ENCODE data around the gene FLRT2. TPM values are rescaled to one million over a fixed set of nuclear protein-coding genes. Genes with fewer than 3 reads are reported as not detected.
A peak's percentile ranks its signal among the peaks of the same experiment; 100 is the strongest.

The FLRT2 gene
- total and polyA plus RNA-seq, 2 experiments from 2014 or later, result 40.0 to 94.1 TPM

DNA sequence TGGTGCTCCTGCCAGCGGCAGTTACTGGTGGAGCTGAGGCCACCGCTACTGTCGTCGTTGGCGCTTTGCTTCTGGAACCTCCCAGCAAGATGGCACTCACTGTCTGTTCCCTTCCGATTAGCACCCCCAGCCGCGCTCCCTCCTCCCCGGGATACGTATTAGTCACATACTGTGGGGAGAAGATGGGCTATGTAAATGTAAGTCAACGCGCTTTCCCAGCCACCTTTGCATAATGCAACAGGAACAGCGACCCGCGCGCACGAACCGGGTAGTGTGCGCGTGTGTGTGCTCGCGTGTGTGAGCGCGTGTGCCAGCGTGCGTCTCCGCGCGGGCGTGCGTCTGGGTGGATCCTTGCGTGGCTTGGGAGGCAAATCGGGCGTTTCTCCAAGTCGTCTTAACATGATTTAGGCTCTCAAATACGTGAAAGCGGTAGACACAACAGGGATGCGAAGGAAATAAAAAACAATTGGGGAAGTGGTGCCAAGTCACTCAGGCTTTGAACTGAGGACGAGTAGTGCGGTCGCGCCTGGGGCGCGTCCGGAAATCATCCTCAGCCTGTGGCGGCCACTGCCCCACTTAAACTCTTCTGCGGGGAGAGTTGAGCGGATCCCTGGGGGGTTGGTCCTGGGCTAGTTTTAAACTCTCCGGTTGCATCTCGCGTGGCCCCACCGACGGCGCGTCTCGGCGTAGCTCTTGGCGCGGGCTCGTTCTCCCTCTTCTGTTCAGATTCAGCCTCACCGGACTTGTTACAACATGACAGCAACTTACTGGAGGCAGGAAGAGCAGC, 1.8 kb downstream of the FLRT2 start:
- H3K27me3 ChIP-seq (replicated peaks; ENCODE audit: insufficient read depth), result no peaks in the 10 kb centered on the region
- no peaks in the 10 kb centered on the region for H3K9me3 ChIP-seq (ENCODE audit: low read depth)
- WGBS, 2 experiments (ENCODE audit: low coverage in 1 of 2, low lambda C conversion rate in 2 of 2, missing lambda C conversion rate in 2 of 2), result 1 to 2% methylated on average over 58 to 61 of the region's 61 CpGs
- H2AFZ ChIP-seq, result peak overlapping the region; percentile 97
- in situ Hi-C loops (cut with MboI), result loop anchor here (25.0 kb wide), 1 partner anchor 1619 kb away; no protein-coding TSS in a partner anchor
- peak overlapping the region; percentile 99 for H3K4me2 ChIP-seq (ENCODE audit: unreplicated experiment)
- peak; percentile 94 for DNase-seq
- peak overlapping the region; percentile 92 for H3K9ac ChIP-seq
- peaks cover 67% of the 10 kb centered on the region for H3K79me2 ChIP-seq (ENCODE audit: insufficient read depth)
- peak overlapping the region; percentile 87 for H3K27ac ChIP-seq
- no peaks in the 10 kb centered on the region for H3K9me2 ChIP-seq (ENCODE audit: insufficient read depth)
- H3K4me1 ChIP-seq (ENCODE audit: insufficient read depth), result peaks cover 22% of the 10 kb centered on the region
- H4K20me1 ChIP-seq (ENCODE audit: insufficient read depth), result no peaks in the 10 kb centered on the region; the same call in 1 of the 2 replicates
- TF ChIP-seq EZH2 (IDR thresholded peaks at IDR 0.05; ENCODE audit: insufficient read depth, poor library complexity, severe bottlenecking) (no peak), EZH2phosphoT487 (IDR thresholded peaks at IDR 0.05; ENCODE audit: insufficient read depth, low read depth) (0 out of 2 replicates have a peak, but pooled peaks have one; percentile 23)
- peak overlapping the region; percentile 96 for H3K4me3 ChIP-seq
- H3K36me3 ChIP-seq (ENCODE audit: low read depth), result no peaks in the 10 kb centered on the region
- H3F3A ChIP-seq (ENCODE audit: insufficient read depth), result peaks cover 66% of the 10 kb centered on the region

- H3K79me2 ChIP-seq (ENCODE audit: insufficient read depth), result peaks cover 75% of the 10 kb centered on the region
- H3K27me3 ChIP-seq (replicated peaks; ENCODE audit: insufficient read depth), result no peaks in the 10 kb centered on the region
- H3K9ac ChIP-seq, result peak overlapping the region; percentile 92
- H3K4me3 ChIP-seq, result peak overlapping the region; percentile 96
- no peaks in the 10 kb centered on the region for H3K9me3 ChIP-seq (ENCODE audit: low read depth)
- H3K27ac ChIP-seq, result peak overlapping the region; percentile 87
- H3K36me3 ChIP-seq (ENCODE audit: low read depth), result no peaks in the 10 kb centered on the region
- H3K4me1 ChIP-seq (ENCODE audit: insufficient read depth), result peaks cover 22% of the 10 kb centered on the region
- no peak for DNase-seq
- TF ChIP-seq EZH2phosphoT487 (IDR thresholded peaks at IDR 0.05; ENCODE audit: insufficient read depth, low read depth) (no peak), EZH2 (IDR thresholded peaks at IDR 0.05; ENCODE audit: insufficient read depth, poor library complexity, severe bottlenecking) (no peak)
- H2AFZ ChIP-seq, result peak overlapping the region; percentile 97
- WGBS, 2 experiments (ENCODE audit: low coverage in 1 of 2, low lambda C conversion rate in 2 of 2, missing lambda C conversion rate in 2 of 2), result 1% methylated on average over 12 of the region's 12 CpGs
- peak overlapping the region; percentile 99 for H3K4me2 ChIP-seq (ENCODE audit: unreplicated experiment)
- H4K20me1 ChIP-seq (ENCODE audit: insufficient read depth), result no peaks in the 10 kb centered on the region; the same call in 1 of the 2 replicates
- no peaks in the 10 kb centered on the region for H3K9me2 ChIP-seq (ENCODE audit: insufficient read depth)
- in situ Hi-C loops (cut with MboI), result loop anchor here (25.0 kb wide), 1 partner anchor 1620 kb away; no protein-coding TSS in a partner anchor
- H3F3A ChIP-seq (ENCODE audit: insufficient read depth), result peaks cover 66% of the 10 kb centered on the region
Observed at GRCh38 chr14:85532374-85533022, 2.6 kb downstream of the FLRT2 start.

GRCh38 chr14:85533023-85533860, 3.3 kb downstream of the FLRT2 start:
- DNase-seq, result peak; percentile 91
- no peaks in the 10 kb centered on the region for H3K36me3 ChIP-seq (ENCODE audit: low read depth)
- in situ Hi-C loops (cut with MboI), result loop anchor here (25.0 kb wide), 1 partner anchor 1621 kb away; no protein-coding TSS in a partner anchor

More at GRCh38 chr14:85533023-85533860, 3.3 kb downstream of the FLRT2 start:
- Histone ChIP-seq H3K9me3 (ENCODE audit: low read depth) (no peaks in the 10 kb centered on the region), H3K79me2 (ENCODE audit: insufficient read depth) (peaks cover 82% of the 10 kb centered on the region), H3K4me2 (ENCODE audit: unreplicated experiment) (peak overlapping the region; percentile 99), H3K27me3 (replicated peaks; ENCODE audit: insufficient read depth) (no peaks in the 10 kb centered on the region), H3K27ac (peak overlapping the region; percentile 87), H3K9me2 (ENCODE audit: insufficient read depth) (no peaks in the 10 kb centered on the region), H3K9ac (peak overlapping the region; percentile 92), H3K4me3 (peak overlapping the region; percentile 96), H4K20me1 (ENCODE audit: insufficient read depth) (no peaks in the 10 kb centered on the region; the same call in 1 of the 2 replicates), H3K4me1 (ENCODE audit: insufficient read depth) (peaks cover 25% of the 10 kb centered on the region), H2AFZ (peak overlapping the region; percentile 97), H3F3A (ENCODE audit: insufficient read depth) (peaks cover 59% of the 10 kb centered on the region)
- 1 to 2% methylated on average over 27 to 86 of the region's 90 CpGs for WGBS, 2 experiments (ENCODE audit: low coverage in 1 of 2, low lambda C conversion rate in 2 of 2, missing lambda C conversion rate in 2 of 2)
- TF ChIP-seq EZH2 (IDR thresholded peaks at IDR 0.05; ENCODE audit: insufficient read depth, poor library complexity, severe bottlenecking) (no peak), EZH2phosphoT487 (IDR thresholded peaks at IDR 0.05; ENCODE audit: insufficient read depth, low read depth) (no peak)
